Measurements from ENCODE around the gene QPCTL. TPM values are rescaled to one million over a fixed set of nuclear protein-coding genes. Genes with fewer than 3 reads are reported as not detected.
A peak's percentile ranks its signal among the peaks of the same experiment; 100 is the strongest.

Gene QPCTL
- polyA plus RNA-seq, 1 of the 3 experiments (the other 2 are of a cell fraction), result 17.6 TPM

DNA sequence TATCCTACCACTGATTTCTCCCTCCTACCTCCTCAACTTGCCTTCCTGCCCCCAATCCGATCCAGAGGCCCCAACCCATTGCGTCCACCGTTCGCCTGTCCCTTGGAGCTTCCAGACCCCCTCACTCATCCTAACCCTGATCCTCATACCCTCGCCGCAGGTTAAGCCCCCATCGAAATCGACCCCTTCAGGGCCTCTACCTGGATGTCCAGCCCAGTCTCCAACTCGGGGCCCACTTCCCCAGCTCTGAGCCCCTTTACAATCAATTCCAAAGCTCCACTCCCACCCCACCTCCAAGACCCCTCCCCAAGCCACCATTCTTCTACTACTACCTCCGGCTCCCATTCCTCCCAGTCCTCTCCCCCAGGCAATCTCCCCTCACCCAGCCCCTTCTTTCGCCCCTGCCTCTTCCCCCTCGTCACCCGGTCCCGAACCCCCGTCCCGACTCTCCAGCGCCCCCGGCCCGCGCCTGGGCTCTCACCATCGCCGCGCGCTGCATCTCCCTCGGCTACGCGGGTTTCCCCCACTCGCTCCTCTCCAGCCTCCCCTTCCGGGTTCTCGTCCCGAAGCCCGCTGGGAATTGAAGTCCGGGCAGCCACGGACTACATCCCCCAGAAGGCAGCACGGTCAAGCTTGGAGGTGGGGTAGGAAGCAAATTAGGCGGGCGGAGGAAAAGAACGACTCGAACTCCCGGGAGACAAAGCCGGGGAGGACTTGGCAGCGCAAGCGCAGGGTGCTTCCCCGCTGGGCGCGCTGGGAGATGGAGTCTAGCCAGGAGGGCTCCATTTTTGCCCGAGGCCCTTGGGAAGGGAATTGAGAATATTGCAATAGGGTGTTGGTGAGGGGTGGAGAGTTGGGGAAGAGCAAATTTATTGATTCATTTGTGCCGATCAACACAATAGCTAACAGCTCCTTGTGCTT is 38.2 kb downstream of the QPCTL start, which contains the start of gene FBXO46:
FBXO46 (minus strand) TSS at position 529 of the 921 bp plus-strand sequence. CDS start 17,401 bp downstream, outside the sequence.
- ChIA-PET POLR2A (interaction anchor here (0.9 to 2.0 kb wide), 8 partner anchors 12 to 638 kb away, joined by 3 to 9 read pairs (median 4); partner anchors contain the start of genes QPCTL, SIX5 and SNRPD2), CTCF (interaction anchor here (0.7 to 2.1 kb wide), 10 partner anchors 10 to 74 kb away, joined by 3 to 10 read pairs (median 3); partner anchors contain the start of genes QPCTL, SIX5 and SNRPD2)
- H3K4me2 ChIP-seq, result peak within 1 kb of the TSS; percentile 93
- WGBS (ENCODE audit: low lambda C conversion rate), result under 1% methylated on average over 48 of the region's 48 CpGs
- peaks cover 0 to 3% of the 10 kb centered on the region in 2 experiments; a peak in 1 of 4 replicates for H3K4me1 ChIP-seq (ENCODE audit: control insufficient read depth in 1 of 2, insufficient read depth in 2 of 2, low read depth in 1 of 2, low read length in 1 of 2)
- peaks cover 54% of the 10 kb centered on the region for H3K79me2 ChIP-seq (ENCODE audit: insufficient read depth)
- H3K9me3 ChIP-seq, result no peaks in the 10 kb centered on the region
- peak; percentile 97 for DNase-seq
- H3K9me2 ChIP-seq, result no peaks in the 10 kb centered on the region
- H2AFZ ChIP-seq (ENCODE audit: low read depth), result peak within 1 kb of the TSS; percentile 98
- no peaks in the 10 kb centered on the region for H3K36me3 ChIP-seq (replicated peaks in 1 of 2; ENCODE audit: control insufficient read depth in 1 of 2, insufficient read depth in 2 of 2, low read length in 1 of 2)
- peak within 1 kb of the TSS; percentile 30 to 55; a peak in 2 of 4 replicates for H3K27ac ChIP-seq (ENCODE audit: low read depth in 2 of 2, low read length in 1 of 2)
- H3K27me3 ChIP-seq (ENCODE audit: insufficient read depth), result no peaks in the 10 kb centered on the region
- H3K9ac ChIP-seq, result peak within 1 kb of the TSS; percentile 81
- peak within 1 kb of the TSS; percentile 67 to 77 for H3K4me3 ChIP-seq (ENCODE audit: low read depth in 2 of 2, low read length in 1 of 2)
- H3F3A ChIP-seq (replicated peaks; ENCODE audit: insufficient read depth), result no peaks in the 10 kb centered on the region
- H4K20me1 ChIP-seq (ENCODE audit: insufficient read depth), result no peaks in the 10 kb centered on the region
- TF ChIP-seq YY1 (IDR thresholded peaks at IDR 0.05; ENCODE audit: low read depth) (peak; percentile 87), FOXM1 (IDR thresholded peaks at IDR 0.05; ENCODE audit: low read depth) (no peak), TAF1 (IDR thresholded peaks at IDR 0.05; ENCODE audit: borderline replicate concordance, low read depth, low read length) (peak; percentile 46; the same call in 1 of the 2 replicates), CHD2 (IDR thresholded peaks at IDR 0.05; ENCODE audit: low read length, partially characterized antibody) (peak; percentile 97), MEF2A (IDR thresholded peaks at IDR 0.05; ENCODE audit: borderline replicate concordance, low read depth) (no peak), TCF12 (IDR thresholded peaks at IDR 0.05) (peak; percentile 52; the same call in 1 of the 2 replicates), CTCF (IDR thresholded peaks at IDR 0.05) (peak; percentile 40), ELF1 (IDR thresholded peaks at IDR 0.05) (peak; percentile 99), EZH2phosphoT487 (IDR thresholded peaks at IDR 0.05; ENCODE audit: borderline replicate concordance, low read depth) (no peak), EP300 (IDR thresholded peaks at IDR 0.05; ENCODE audit: borderline replicate concordance in 1 of 2, low read depth in 1 of 2, low read length in 1 of 2) (no peak; a peak in 1 of 4 replicates), RXRA (IDR thresholded peaks at IDR 0.05; ENCODE audit: borderline replicate concordance, low read depth) (no peak), RAD21 (IDR thresholded peaks at IDR 0.05; ENCODE audit: low read length) (peak; percentile 16; the same call in 1 of the 2 replicates), GABPA (IDR thresholded peaks at IDR 0.05; ENCODE audit: low read depth) (peak; percentile 82), SMC3 (IDR thresholded peaks at IDR 0.05; ENCODE audit: low read depth, low read length) (no peak), RCOR1 (IDR thresholded peaks at IDR 0.05; ENCODE audit: low read length) (0 out of 2 replicates have a peak, but pooled peaks have one; percentile 38), USF2 (IDR thresholded peaks at IDR 0.05; ENCODE audit: borderline replicate concordance, low read depth, low read length) (no peak), NFIC (IDR thresholded peaks at IDR 0.05; ENCODE audit: borderline replicate concordance) (peak; percentile 37; the same call in 1 of the 2 replicates), MXI1 (IDR thresholded peaks at IDR 0.05; ENCODE audit: low read depth, low read length) (peak; percentile 64), TEAD4 (IDR thresholded peaks at IDR 0.05; ENCODE audit: borderline replicate concordance, insufficient read depth) (no peak), NRF1 (IDR thresholded peaks at IDR 0.05; ENCODE audit: low read depth, low read length) (peak; percentile 95), SIN3A (IDR thresholded peaks at IDR 0.05; ENCODE audit: borderline replicate concordance, low read depth, low read length) (peak; percentile 91), POLR2AphosphoS5 (IDR thresholded peaks at IDR 0.05; ENCODE audit: low read depth, low read length) (peak; percentile 78)
- TF ChIP-seq, protein P1, sequence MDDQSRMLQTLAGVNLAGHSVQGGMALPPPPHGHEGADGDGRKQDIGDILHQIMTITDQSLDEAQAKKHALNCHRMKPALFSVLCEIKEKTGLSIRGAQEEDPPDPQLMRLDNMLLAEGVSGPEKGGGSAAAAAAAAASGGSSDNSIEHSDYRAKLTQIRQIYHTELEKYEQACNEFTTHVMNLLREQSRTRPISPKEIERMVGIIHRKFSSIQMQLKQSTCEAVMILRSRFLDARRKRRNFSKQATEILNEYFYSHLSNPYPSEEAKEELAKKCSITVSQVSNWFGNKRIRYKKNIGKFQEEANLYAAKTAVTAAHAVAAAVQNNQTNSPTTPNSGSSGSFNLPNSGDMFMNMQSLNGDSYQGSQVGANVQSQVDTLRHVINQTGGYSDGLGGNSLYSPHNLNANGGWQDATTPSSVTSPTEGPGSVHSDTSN (IDR thresholded peaks at IDR 0.05), result no peak
- TF ChIP-seq, protein P2, sequence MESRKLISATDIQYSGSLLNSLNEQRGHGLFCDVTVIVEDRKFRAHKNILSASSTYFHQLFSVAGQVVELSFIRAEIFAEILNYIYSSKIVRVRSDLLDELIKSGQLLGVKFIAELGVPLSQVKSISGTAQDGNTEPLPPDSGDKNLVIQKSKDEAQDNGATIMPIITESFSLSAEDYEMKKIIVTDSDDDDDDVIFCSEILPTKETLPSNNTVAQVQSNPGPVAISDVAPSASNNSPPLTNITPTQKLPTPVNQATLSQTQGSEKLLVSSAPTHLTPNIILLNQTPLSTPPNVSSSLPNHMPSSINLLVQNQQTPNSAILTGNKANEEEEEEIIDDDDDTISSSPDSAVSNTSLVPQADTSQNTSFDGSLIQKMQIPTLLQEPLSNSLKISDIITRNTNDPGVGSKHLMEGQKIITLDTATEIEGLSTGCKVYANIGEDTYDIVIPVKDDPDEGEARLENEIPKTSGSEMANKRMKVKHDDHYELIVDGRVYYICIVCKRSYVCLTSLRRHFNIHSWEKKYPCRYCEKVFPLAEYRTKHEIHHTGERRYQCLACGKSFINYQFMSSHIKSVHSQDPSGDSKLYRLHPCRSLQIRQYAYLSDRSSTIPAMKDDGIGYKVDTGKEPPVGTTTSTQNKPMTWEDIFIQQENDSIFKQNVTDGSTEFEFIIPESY (IDR thresholded peaks at IDR 0.05; ENCODE audit: borderline replicate concordance, low read depth), result peak; percentile 91
- TF ChIP-seq, protein P3, sequence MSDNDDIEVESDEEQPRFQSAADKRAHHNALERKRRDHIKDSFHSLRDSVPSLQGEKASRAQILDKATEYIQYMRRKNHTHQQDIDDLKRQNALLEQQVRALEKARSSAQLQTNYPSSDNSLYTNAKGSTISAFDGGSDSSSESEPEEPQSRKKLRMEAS (IDR thresholded peaks at IDR 0.05; ENCODE audit: low read depth), result peak; percentile 63; the same call in 1 of the 2 replicates

All from SK-N-SH (cell line).